Mesenchymal stem cell (in vitro differentiated cells and primary cell): ENCODE results near the gene GNAI2.

Experiments
- DNase-seq: peaks from one replicate; pipeline ENCODE4 v3.0.0-alpha.2; 2013
- H2AFZ ChIP-seq: one replicate; pipeline ENCODE4 v1.6.1; 2013; ENCODE audit warnings: low read depth, mild to moderate bottlenecking, control low read depth, inconsistent platforms, low read length, moderate library complexity
- H2AK5ac ChIP-seq: 2 replicates; pipeline ENCODE4 v1.6.1; 2013; ENCODE audit warnings: low read length, moderate library complexity, mild to moderate bottlenecking, inconsistent platforms; ENCODE audit not compliant: severe bottlenecking
- H2BK120ac ChIP-seq: one replicate; pipeline ENCODE4 v1.6.1; 2013; ENCODE audit warnings: low read depth, mild to moderate bottlenecking, inconsistent platforms, low read length, moderate library complexity
- H2BK12ac ChIP-seq, 2 experiments: one replicate each; pipeline ENCODE4 v1.6.1; 2013; ENCODE audit warnings: inconsistent platforms in 2 of 2, low read length in 2 of 2, mild to moderate bottlenecking in 2 of 2, moderate library complexity in 2 of 2, control low read depth in 1 of 2
- H2BK15ac ChIP-seq: one replicate; pipeline ENCODE4 v1.6.1; 2013; ENCODE audit warnings: mild to moderate bottlenecking, low read depth, inconsistent platforms; ENCODE audit not compliant: poor library complexity, severe bottlenecking
- H2BK5ac ChIP-seq: 2 replicates; pipeline ENCODE4 v1.6.1; 2013; ENCODE audit warnings: low read depth, mild to moderate bottlenecking, low read length, control low read depth, inconsistent platforms; ENCODE audit not compliant: poor library complexity, severe bottlenecking
- H3K14ac ChIP-seq, 2 experiments: one replicate each; pipeline ENCODE4 v1.6.1; 2013; ENCODE audit warnings: inconsistent platforms in 2 of 2, low read length in 2 of 2, control low read depth in 1 of 2, mild to moderate bottlenecking in 1 of 2, moderate library complexity in 1 of 2
- H3K18ac ChIP-seq, 2 experiments: one replicate each; pipeline ENCODE4 v1.6.1; 2013; ENCODE audit warnings: inconsistent platforms in 2 of 2, low read length in 2 of 2, control low read depth in 1 of 2, low read depth in 1 of 2, mild to moderate bottlenecking in 1 of 2
- H3K23ac ChIP-seq, 2 experiments: one replicate each; pipeline ENCODE4 v1.6.1; 2013; ENCODE audit warnings: inconsistent platforms in 2 of 2, low read length in 2 of 2, mild to moderate bottlenecking in 2 of 2, moderate library complexity in 2 of 2, control low read depth in 1 of 2
- H3K27ac ChIP-seq: 2 replicates; pipeline ENCODE4 v1.5.1; 2013; ENCODE audit warnings: mild to moderate bottlenecking, moderate library complexity, low read length, control low read depth, inconsistent platforms; ENCODE audit not compliant: poor library complexity, severe bottlenecking
- H3K27me3 ChIP-seq, 2 experiments: 2 replicates each; pipeline versions ENCODE4 v1.6.1 to v1.7.0; 2013; ENCODE audit warnings: low read length in 2 of 2, mild to moderate bottlenecking in 2 of 2, moderate library complexity in 2 of 2, control low read depth in 1 of 2, inconsistent platforms in 1 of 2; ENCODE audit not compliant: control insufficient read depth in 1 of 2, insufficient read depth in 1 of 2
- H3K36me3 ChIP-seq, 2 experiments: 2 replicates each; pipeline versions ENCODE4 v1.6.1 to v1.7.0; 2013; ENCODE audit warnings: low read length in 2 of 2, control low read depth in 1 of 2, inconsistent platforms in 1 of 2, low read depth in 1 of 2, mild to moderate bottlenecking in 1 of 2; ENCODE audit not compliant: insufficient read depth in 2 of 2, control insufficient read depth in 1 of 2
- H3K4ac ChIP-seq, 2 experiments: one replicate each; pipeline ENCODE4 v1.6.1; 2013; ENCODE audit warnings: inconsistent platforms in 2 of 2, low read length in 2 of 2, mild to moderate bottlenecking in 2 of 2, moderate library complexity in 2 of 2, control low read depth in 1 of 2, low read depth in 1 of 2
- H3K4me1 ChIP-seq: 2 replicates; pipeline ENCODE4 v1.6.1; 2013; ENCODE audit warnings: low read depth, low read length, control low read depth; ENCODE audit not compliant: control insufficient read depth, insufficient read depth
- H3K4me2 ChIP-seq: 2 replicates; pipeline ENCODE4 v1.6.1; 2013; ENCODE audit warnings: low read length, mild to moderate bottlenecking, inconsistent platforms; ENCODE audit not compliant: poor library complexity, severe bottlenecking
- H3K4me3 ChIP-seq, 2 experiments: 2 replicates each; pipeline versions ENCODE4 v1.5.1 to v1.7.0; 2013; ENCODE audit warnings: low read length in 2 of 2, mild to moderate bottlenecking in 2 of 2, control low read depth in 1 of 2, low read depth in 1 of 2; ENCODE audit not compliant: insufficient read depth in 1 of 2
- H3K79me1 ChIP-seq: replicated peaks from 2 replicates; pipeline ENCODE4 v1.6.1; 2013; ENCODE audit warnings: mild to moderate bottlenecking, control low read depth, low read length, inconsistent platforms; ENCODE audit not compliant: poor library complexity, severe bottlenecking
- H3K9ac ChIP-seq: 2 replicates; pipeline ENCODE4 v1.7.0; 2013; ENCODE audit warnings: mild to moderate bottlenecking, low read length, moderate library complexity
- H3K9me3 ChIP-seq: 2 replicates; pipeline ENCODE4 v1.7.0; 2013; ENCODE audit warnings: mild to moderate bottlenecking, low read length; ENCODE audit not compliant: control insufficient read depth
- H4K8ac ChIP-seq: one replicate; pipeline ENCODE4 v1.6.1; 2013; ENCODE audit warnings: inconsistent platforms, mild to moderate bottlenecking, low read length, moderate library complexity
- H4K91ac ChIP-seq: one replicate; pipeline ENCODE4 v1.6.1; 2013; ENCODE audit warnings: mild to moderate bottlenecking, low read length, inconsistent platforms
- WGBS: methylation state at CpG from one replicate; pipeline ENCODE4 v1.1.7; 2013; ENCODE audit warnings: mixed read lengths; 5-methylcytosine and 5-hydroxymethylcytosine counted together

GNAI2 gene

DNA sequence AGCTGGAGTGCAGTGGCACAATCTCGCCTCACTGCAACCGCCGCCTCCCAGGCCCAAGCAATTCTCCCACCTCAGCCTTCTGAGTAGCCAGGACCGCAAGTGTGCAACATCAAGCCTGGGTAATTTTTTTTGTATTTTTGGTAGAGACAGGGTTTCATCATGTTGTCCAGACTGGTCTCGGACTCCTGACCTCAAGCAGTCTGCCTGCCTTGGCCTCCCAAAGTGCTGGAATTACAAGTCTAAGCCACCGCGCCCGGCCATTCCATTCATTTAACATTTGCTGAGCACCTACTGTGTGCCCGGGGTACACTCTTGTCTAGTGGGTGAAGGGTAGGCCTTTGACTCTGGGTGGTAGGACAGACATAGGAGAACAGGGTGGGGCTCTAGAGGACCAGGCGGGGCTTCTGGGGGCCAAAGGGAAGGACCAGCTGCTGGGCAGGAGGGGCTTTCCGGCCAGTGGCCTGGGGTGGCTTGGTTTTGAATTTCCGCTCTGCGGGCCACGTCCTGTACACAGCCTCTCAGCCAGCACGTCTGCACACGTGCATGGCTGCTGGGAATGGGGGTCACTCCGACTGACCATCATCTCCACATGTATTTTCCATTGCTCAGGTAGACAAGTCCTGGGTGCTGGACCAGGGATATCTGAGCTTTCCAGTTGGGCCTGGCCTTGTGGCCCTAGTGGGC, 28.5 kb upstream of the GNAI2 start:
- no peak overlapping the region for H3K18ac ChIP-seq
- H3K9me3 ChIP-seq, result no peaks in the 10 kb centered on the region
- 87% methylated on average over 16 of the region's 17 CpGs for WGBS
- DNase-seq, result no peak
- no peak overlapping the region for H3K4ac ChIP-seq
- no peak overlapping the region for H2BK120ac ChIP-seq
- no peak overlapping the region for H2BK12ac ChIP-seq
- H3K4me3 ChIP-seq, result no peak overlapping the region
- peaks cover 62 to 65% of the 10 kb centered on the region in 2 experiments for H3K27me3 ChIP-seq
- H2AK5ac ChIP-seq, result no peak overlapping the region
- no peak overlapping the region for H2BK15ac ChIP-seq
- peaks cover 27% of the 10 kb centered on the region for H3K4me1 ChIP-seq
- H3K14ac ChIP-seq, result no peak overlapping the region
- no peaks in the 10 kb centered on the region for H3K36me3 ChIP-seq
- H3K9ac ChIP-seq, result no peak overlapping the region
- H3K4me2 ChIP-seq, result no peak overlapping the region
- no peak overlapping the region for H2AFZ ChIP-seq
- H2BK5ac ChIP-seq, result no peak overlapping the region
- H4K8ac ChIP-seq, result no peak overlapping the region
- H3K23ac ChIP-seq, result no peak overlapping the region
- no peaks in the 10 kb centered on the region for H3K79me1 ChIP-seq
- H4K91ac ChIP-seq, result no peak overlapping the region
- no peak overlapping the region for H3K27ac ChIP-seq

DNA sequence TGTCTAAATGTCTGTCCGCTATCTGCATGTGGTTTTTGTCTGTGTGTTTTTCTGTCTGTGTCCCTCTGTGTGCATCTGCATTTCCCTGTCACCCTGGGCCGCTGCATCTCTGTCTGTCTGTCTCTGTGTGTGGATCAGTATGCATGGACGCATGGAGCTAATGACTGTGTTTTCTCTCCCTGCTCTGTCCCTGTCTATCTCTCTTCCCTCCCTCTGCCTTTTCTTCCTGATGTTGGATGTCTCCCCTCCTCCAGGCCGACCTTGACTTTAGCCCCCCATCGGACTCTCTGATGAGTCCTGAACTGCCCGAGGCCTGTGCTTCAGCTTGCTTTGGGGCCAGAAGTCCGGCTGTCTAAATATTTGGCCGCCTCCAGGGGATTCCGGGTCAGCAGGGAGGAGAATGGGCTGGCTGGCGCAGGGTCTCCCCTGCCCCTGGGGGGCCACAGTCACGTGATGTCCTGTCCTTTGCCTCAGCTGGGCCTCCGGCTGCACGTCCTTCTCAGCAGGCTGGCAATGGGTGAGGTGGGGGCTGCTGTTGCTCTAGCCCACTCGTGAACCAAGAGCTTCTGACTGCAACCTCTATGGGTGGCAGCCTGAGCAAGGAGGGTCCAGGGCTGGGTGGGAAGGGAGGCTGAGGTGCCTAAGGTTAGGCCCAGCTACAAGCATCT, 27.2 kb upstream of the GNAI2 start:
- Histone ChIP-seq H3K4me1 (peaks cover 20% of the 10 kb centered on the region), H3K9me3 (no peaks in the 10 kb centered on the region), H3K36me3 (no peaks in the 10 kb centered on the region), H2BK120ac (no peak overlapping the region), H2BK5ac (no peak overlapping the region), H4K8ac (no peak overlapping the region), H2BK15ac (no peak overlapping the region), H3K4ac (no peak overlapping the region), H3K4me2 (no peak overlapping the region), H3K27me3 (peaks cover 49 to 52% of the 10 kb centered on the region in 2 experiments), H3K14ac (no peak overlapping the region), H4K91ac (no peak overlapping the region), H3K4me3 (no peak overlapping the region), H3K79me1 (no peaks in the 10 kb centered on the region), H2AK5ac (no peak overlapping the region), H2BK12ac (no peak overlapping the region), H3K9ac (no peak overlapping the region), H3K23ac (no peak overlapping the region), H3K18ac (no peak overlapping the region), H3K27ac (no peak overlapping the region), H2AFZ (no peak overlapping the region)
- no peak for DNase-seq
- WGBS, result 77% methylated on average over 13 of the region's 14 CpGs

DNA sequence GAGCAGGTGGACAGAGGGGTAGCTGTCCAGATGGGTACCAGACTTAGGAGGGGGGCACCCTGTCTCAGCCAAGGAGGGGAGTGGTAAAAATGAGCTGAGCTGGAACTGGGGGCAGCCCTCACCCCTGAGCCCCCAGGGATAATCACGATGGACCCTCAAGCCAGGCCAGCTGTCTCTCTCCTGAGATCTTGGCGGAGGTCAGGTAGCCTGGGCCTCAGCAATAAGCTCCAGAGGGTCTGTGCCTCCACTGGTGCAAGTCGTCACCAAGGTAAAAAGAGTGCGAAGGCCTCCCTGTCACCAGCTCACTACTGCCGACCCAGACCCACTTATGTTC, 25.9 kb upstream of the GNAI2 start:
- no peak overlapping the region for H2AK5ac ChIP-seq
- no peak overlapping the region for H2BK120ac ChIP-seq
- H2BK12ac ChIP-seq, result no peak overlapping the region
- no peak overlapping the region for H3K9ac ChIP-seq
- no peak overlapping the region for H3K23ac ChIP-seq
- H2BK5ac ChIP-seq, result no peak overlapping the region
- H4K8ac ChIP-seq, result no peak overlapping the region
- H3K4me1 ChIP-seq, result peaks cover 15% of the 10 kb centered on the region
- H3K4me3 ChIP-seq, result no peak overlapping the region
- H2AFZ ChIP-seq, result no peak overlapping the region
- no peaks in the 10 kb centered on the region for H3K36me3 ChIP-seq
- H3K27ac ChIP-seq, result no peak overlapping the region
- 90% methylated on average over 5 of the region's 5 CpGs for WGBS
- peaks cover 38 to 54% of the 10 kb centered on the region in 2 experiments for H3K27me3 ChIP-seq
- H4K91ac ChIP-seq, result no peak overlapping the region
- H3K79me1 ChIP-seq, result no peaks in the 10 kb centered on the region
- no peak overlapping the region for H3K4me2 ChIP-seq
- H2BK15ac ChIP-seq, result no peak overlapping the region
- no peak overlapping the region for H3K4ac ChIP-seq
- H3K9me3 ChIP-seq, result no peaks in the 10 kb centered on the region
- DNase-seq, result no peak
- H3K18ac ChIP-seq, result no peak overlapping the region
- no peak overlapping the region for H3K14ac ChIP-seq

DNA sequence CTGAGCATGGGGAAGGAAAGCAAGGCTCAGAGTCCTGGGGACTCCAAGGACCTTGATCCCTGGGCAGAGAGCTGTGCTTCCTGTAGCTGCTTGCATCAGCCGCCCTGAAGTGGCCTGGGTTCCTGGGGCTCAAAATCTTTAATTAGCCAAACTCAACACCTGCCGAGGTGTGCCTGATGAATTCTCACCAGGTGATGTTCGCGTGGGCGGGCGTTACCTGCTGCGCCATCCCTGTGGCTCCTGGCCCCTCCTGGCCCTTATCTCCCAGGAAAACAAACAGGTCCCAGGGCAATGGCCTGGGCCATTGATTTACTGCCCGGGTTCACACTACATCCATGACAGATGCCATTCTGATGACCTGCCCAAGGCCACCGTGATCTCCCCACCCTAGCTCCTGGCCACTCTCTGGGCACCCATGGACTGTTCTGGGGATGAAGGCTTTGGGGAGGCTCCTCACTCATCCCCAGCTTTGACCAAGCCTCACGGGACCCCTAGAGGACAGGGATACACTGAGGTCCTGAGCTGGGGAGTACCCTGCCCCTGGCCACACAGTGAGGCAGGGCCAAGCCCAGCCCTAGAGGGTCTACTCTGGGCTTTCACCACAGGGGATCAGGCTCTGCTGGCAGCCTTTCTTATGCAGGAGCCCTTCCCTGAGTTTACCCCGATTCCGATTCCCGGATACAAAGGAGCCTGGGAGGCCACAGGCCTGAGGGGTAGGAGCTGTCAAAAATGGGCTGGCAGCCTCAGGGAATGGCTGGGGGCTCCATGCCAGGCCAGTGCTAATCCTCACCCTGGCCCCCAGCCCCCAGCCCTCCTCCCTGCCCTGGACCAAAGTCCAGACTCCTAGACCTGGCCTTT, 25.3 kb upstream of the GNAI2 start:
- H3K14ac ChIP-seq, result no peak overlapping the region
- 90% methylated on average over 13 of the region's 13 CpGs for WGBS
- H4K91ac ChIP-seq, result no peak overlapping the region
- H3K9me3 ChIP-seq, result no peaks in the 10 kb centered on the region
- peaks cover 9% of the 10 kb centered on the region for H3K4me1 ChIP-seq
- no peak overlapping the region for H4K8ac ChIP-seq
- no peak overlapping the region for H3K9ac ChIP-seq
- no peak overlapping the region for H2AFZ ChIP-seq
- H2BK120ac ChIP-seq, result no peak overlapping the region
- H3K79me1 ChIP-seq, result no peaks in the 10 kb centered on the region
- no peak overlapping the region for H3K4me3 ChIP-seq
- H2AK5ac ChIP-seq, result no peak overlapping the region
- no peak for DNase-seq
- H2BK12ac ChIP-seq, result no peak overlapping the region
- no peak overlapping the region for H3K18ac ChIP-seq
- H3K23ac ChIP-seq, result no peak overlapping the region
- no peak overlapping the region for H3K4me2 ChIP-seq
- no peak overlapping the region for H3K4ac ChIP-seq
- no peak overlapping the region for H2BK15ac ChIP-seq
- no peaks in the 10 kb centered on the region for H3K36me3 ChIP-seq
- H2BK5ac ChIP-seq, result no peak overlapping the region
- no peak overlapping the region for H3K27ac ChIP-seq
- peaks cover 34 to 52% of the 10 kb centered on the region in 2 experiments for H3K27me3 ChIP-seq
